Measurements from ENCODE around the gene TIMM17A.
"Not testable (repeated sequence)": the region's sequence is repeated elsewhere in the genome, so short reads cannot be mapped to it uniquely, and the experiment has no call there.

The TIMM17A gene

DNA sequence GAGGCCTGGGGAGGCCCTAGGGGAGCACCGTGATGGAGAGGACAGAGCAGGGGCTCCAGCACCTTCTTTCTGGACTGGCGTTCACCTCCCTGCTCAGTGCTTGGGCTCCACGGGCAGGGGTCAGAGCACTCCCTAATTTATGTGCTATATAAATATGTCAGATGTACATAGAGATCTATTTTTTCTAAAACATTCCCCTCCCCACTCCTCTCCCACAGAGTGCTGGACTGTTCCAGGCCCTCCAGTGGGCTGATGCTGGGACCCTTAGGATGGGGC is 60.3 kb downstream of the TIMM17A start:
- no peak for DNase-seq (ENCODE audit: low read depth, low spot score)

DNA sequence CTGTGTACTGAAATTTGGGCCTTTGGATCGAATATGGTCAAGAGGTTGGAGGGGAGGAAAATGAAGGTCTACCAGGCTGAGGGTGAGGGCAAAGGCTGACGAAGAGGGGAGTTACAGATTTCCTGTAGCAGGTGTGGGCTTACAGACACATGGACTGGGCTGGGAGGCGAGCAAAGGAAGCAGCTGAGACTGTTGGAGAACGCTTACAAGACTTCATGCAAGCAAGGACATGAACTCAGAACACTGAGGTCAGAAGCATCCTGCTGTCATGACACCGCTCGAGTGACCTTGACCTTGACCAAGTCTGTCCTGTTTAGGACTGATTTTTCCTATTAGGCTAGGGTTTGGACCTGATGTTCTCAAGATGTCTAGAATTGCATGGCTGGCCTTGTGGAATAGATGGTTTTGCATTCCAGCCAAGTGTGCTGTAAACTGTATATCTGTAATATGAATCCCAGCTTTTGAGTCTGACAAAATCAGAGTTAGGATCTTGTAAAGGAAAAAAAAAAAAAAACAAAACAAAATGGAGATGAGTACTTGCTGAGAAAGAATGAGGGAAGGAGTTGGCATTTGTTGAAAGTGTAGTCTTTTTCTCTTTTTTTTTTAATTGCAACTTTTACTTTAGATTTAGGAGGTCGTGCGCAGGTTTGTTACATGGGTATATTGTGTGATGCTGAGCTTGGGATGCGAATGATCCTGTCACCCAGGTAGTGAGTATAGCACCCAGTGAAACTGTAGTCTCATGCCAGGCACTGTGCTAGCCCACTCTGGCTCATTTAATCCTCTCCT is 60.9 kb downstream of the TIMM17A start:
- no peak for DNase-seq (ENCODE audit: low read depth, low spot score)

DNA sequence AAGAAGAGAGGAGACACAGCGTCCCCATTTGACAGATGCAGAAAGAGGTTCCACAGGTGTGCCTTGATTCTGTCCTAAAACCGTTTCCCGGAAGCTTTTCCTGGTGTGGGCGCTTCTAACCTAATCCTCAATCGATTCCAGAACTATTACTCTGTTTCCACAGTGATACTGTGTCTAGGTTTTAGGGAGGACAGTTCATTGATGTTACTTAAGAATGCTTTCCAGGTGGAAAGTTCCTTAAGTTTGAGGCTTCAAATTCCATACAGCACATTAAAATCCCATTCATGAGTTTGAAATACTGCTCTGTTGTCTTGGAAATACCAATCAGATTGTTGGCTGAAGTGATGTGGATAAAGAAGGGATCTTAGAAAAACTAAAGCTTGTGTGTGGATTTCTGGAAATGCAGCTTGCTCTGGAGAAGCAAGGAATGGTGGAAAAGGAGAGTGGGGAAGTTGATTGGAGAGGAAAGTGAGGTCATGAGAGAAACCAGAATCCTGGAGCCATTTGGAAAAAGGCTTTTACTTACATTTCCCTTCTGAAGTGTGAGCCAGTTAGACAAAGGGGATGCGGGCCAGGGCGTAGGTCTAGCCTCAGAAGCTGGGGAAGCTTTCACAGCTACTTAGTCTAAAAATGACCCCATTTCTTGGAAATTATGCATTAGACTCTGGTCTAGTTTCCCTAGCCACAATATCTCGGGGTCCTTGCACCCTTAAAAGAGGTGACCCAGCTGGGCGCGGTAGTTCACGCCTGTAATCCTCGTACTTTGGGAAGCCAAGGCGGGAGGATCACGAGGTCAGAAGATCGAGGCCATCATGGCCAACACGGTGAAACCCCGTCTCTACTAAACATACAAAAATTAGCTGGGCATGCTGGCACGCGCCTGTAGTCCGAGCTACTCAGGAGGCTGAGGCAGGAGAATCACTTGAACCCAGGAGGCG is 61.8 kb downstream of the TIMM17A start:
- no peak for DNase-seq (ENCODE audit: low read depth, low spot score)

DNA sequence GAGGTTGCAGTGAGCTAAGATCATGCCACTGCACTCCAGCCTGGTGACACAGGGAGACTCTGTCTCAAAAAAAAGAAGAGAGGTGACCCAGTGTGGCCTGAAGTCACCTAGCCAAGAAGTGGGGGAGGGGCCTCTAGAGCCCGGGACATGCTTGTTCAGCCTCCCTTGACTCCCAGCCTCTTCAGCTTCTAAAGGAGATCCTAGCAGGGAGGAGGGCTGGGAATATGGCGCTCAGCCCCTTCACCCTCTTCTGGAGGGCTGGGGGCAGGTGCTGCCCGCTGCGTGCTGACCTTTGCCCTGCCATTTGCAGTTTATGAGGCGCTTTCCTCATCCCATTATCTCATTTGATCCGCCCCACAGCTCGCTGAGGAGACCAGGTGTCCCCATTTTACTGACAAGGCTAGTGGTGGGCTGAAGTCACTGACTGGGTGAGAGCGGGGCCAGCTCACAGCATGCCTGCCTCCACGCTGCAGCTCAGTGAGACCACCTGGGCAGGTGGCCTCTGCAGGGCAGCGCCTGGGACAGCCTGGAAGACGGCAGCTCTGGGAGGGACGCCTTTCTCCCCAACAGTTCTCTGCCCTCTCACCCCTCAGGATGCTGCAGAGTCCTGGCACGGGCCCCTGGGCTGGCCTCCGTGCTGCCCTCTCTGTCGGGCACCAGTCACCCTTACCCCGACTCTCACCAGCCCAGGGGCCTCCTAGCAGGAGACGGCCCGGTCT is 62.6 kb downstream of the TIMM17A start:
- no peak for DNase-seq (ENCODE audit: low read depth, low spot score)

DNA sequence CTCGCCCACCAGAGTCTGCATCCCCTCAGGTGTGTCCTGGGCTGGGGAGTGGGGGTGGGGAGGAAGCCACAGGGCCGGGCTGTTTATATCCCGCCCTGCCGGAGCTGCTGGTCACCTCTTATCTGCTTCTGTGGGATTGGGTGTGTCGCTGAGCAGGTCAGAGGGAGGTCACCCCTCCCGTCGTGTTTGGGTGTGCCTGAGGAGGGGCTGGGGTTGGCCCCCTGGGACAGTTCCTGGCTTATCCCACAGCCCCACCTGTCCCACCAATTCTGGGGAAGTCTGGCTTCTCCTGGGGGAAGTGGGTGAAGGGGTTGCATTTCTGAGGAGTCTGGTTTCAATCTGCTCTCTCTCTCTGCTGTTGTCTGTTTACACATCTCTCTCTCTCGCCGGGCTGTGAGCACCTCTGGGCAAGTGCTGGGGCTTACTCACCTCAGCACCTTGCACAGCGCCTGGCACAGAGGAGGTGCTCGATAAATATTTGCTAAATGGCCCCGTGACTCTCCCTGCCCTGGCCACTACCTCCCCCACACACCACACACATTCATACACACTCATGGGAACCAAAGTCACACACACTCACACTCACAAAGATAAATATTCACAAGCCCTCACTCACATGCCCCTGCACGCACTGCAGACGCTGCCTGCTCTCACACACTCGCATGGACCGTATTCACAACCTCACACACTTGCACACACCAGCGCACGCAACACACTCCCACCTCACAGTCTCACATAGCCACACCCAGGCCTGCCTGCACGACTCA is 63.3 kb downstream of the TIMM17A start:
- no peak for DNase-seq (ENCODE audit: low read depth, low spot score)

DNA sequence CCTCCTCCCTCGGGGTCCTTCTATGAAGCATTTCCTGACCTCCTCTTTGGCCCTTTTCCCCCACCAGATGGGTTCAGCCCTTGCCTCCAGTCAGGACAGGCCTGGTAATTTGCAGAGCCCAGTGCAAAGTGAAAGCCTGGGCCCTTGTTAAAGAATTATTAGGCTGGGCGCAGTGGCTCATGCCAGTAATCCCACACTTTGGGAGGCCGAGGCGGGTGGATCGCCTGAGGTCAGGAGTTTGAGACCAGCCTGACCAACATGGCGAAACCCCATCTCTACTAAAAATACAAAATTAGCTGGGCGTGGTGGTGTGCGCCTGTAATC is 63.9 kb downstream of the TIMM17A start:
- not testable (repeated sequence) for DNase-seq (ENCODE audit: low read depth, low spot score)

All from brain pericyte (primary cell).